HepG2 (cell line): ENCODE measurements around the gene EIF4G2. TPM values are rescaled to one million over a fixed set of nuclear protein-coding genes. Genes with fewer than 3 reads are reported as not detected.
A peak's percentile ranks its signal among the peaks of the same experiment; 100 is the strongest.

ENCODE experiments used
- BRD4 ChIP-seq: sonication (generic); formaldehyde crosslinking; IDR thresholded peaks from 2 replicates; pipeline ENCODE4 v1.4.0; 2020; ENCODE audit warnings: missing genetic modification reagents
- ELF4 ChIP-seq: sonication (generic); formaldehyde crosslinking; IDR thresholded peaks from 2 replicates; pipeline ENCODE4 v1.5.0; 2020; ENCODE audit warnings: missing genetic modification reagents, mild to moderate bottlenecking, moderate library complexity, borderline replicate concordance
- FLYWCH1 ChIP-seq: sonication (generic); formaldehyde crosslinking; IDR thresholded peaks from 2 replicates; pipeline ENCODE4 v1.8.1; 2023; ENCODE audit warnings: mild to moderate bottlenecking, missing genetic modification reagents
- GATAD1 ChIP-seq: IDR thresholded peaks from 2 replicates; pipeline ENCODE4 v1.6.1; 2016; ENCODE audit warnings: missing genetic modification reagents, missing compliant biosample characterization
- JUNB ChIP-seq: sonication (generic); formaldehyde crosslinking; IDR thresholded peaks from 2 replicates; pipeline ENCODE4 v1.8.0; 2022; ENCODE audit warnings: missing genetic modification reagents, mild to moderate bottlenecking, borderline replicate concordance
- KLF11 ChIP-seq: IDR thresholded peaks from 2 replicates; pipeline ENCODE4 v1.6.1; 2016; ENCODE audit warnings: missing compliant biosample characterization
- MXI1 ChIP-seq: IDR thresholded peaks from 3 replicates; pipeline ENCODE4 v1.6.1; 2012; ENCODE audit warnings: low read depth, low read length, inconsistent platforms, borderline replicate concordance
- NFATC3 ChIP-seq: sonication (generic); formaldehyde crosslinking; IDR thresholded peaks from 2 replicates; pipeline ENCODE4 v1.5.1; 2020; ENCODE audit warnings: mild to moderate bottlenecking, missing genetic modification reagents
- PAF1 ChIP-seq: IDR thresholded peaks from 2 replicates; pipeline ENCODE4 v1.6.1; 2016; ENCODE audit warnings: missing genetic modification reagents, missing compliant biosample characterization
- PCBP2 ChIP-seq: fragments of 200-400 bp; formaldehyde crosslinking; optimal IDR thresholded peaks from 2 replicates; pipeline ENCODE3; 2018; ENCODE audit warnings: low read length, low read depth; ENCODE audit not compliant: poor library complexity, severe bottlenecking
- SIN3A ChIP-seq: IDR thresholded peaks from 2 replicates; pipeline ENCODE4 v1.6.1; 2011; ENCODE audit warnings: low read depth, mild to moderate bottlenecking, control low read depth, low read length, borderline replicate concordance
- ZBTB20 ChIP-seq: sonication (generic); formaldehyde crosslinking; IDR thresholded peaks from 2 replicates; pipeline ENCODE4 v1.8.1; 2023; ENCODE audit warnings: missing genetic modification reagents, low read depth, mild to moderate bottlenecking, borderline replicate concordance
- ZFP36L1 ChIP-seq: sonication (generic); formaldehyde crosslinking; IDR thresholded peaks from 2 replicates; pipeline ENCODE4 v1.8.0; 2022; ENCODE audit warnings: mild to moderate bottlenecking, missing genetic modification reagents, moderate library complexity
- ZFP41 ChIP-seq: sonication (generic); formaldehyde crosslinking; IDR thresholded peaks from 2 replicates; pipeline ENCODE4 v1.4.0; 2020; ENCODE audit warnings: mild to moderate bottlenecking, missing genetic modification reagents, borderline replicate concordance
- ZNF556 ChIP-seq: sonication (generic); formaldehyde crosslinking; IDR thresholded peaks from 2 replicates; pipeline ENCODE4 v1.4.0; 2020; ENCODE audit warnings: mild to moderate bottlenecking, missing genetic modification reagents, borderline replicate concordance
- ZNF816 ChIP-seq: sonication (generic); formaldehyde crosslinking; IDR thresholded peaks from 2 replicates; pipeline ENCODE4 v1.8.0; 2022; ENCODE audit warnings: missing genetic modification reagents, mild to moderate bottlenecking, borderline replicate concordance
- ZSCAN21 ChIP-seq: sonication (generic); formaldehyde crosslinking; IDR thresholded peaks from 2 replicates; pipeline ENCODE4 v1.8.0; 2022; ENCODE audit warnings: mild to moderate bottlenecking, missing genetic modification reagents, moderate library complexity, borderline replicate concordance
- polyA plus RNA-seq, 8 experiments: library from polyadenylated mRNA; depleted of rRNA in 3 of 8; stranded (reverse) in 7 of 8; unstranded in 1 of 8; fragments of >200 nt; fragmentation: Illumina TruSeq in 4 of 8; extraction: Trizol in 4 of 8; gene quantifications; 2 replicates each; pipeline versions ENCODE4 v1.2.1 to v1.2.3, GENCODE V29; 2011 to 2016; ENCODE audit warnings: low read depth in 4 of 8, missing spikeins in 1 of 8, mixed read lengths in 1 of 8; ENCODE audit not compliant: insufficient read depth in 1 of 8
- total RNA-seq, 5 experiments: library from RNA; depleted of rRNA; stranded (reverse); fragments of >200 nt; fragmentation: Illumina TruSeq; extraction: Trizol; gene quantifications; 2 replicates each; pipeline ENCODE4 v1.2.3, GENCODE V29; 2016; ENCODE audit warnings: low read depth in 1 of 5
- TF ChIP-seq, protein P1 (sequence below): sonication (generic); formaldehyde crosslinking; IDR thresholded peaks from 2 replicates; pipeline ENCODE4 v1.4.0; 2020; ENCODE audit warnings: mild to moderate bottlenecking, missing genetic modification reagents
- TF ChIP-seq, protein P2 (sequence below): sonication (generic); formaldehyde crosslinking; IDR thresholded peaks from 2 replicates; pipeline ENCODE4 v1.4.0; 2020; ENCODE audit warnings: low read depth, mild to moderate bottlenecking, missing genetic modification reagents
- TF ChIP-seq, protein P3 (sequence below): sonication (generic); formaldehyde crosslinking; IDR thresholded peaks from 2 replicates; pipeline ENCODE4 v1.5.0; 2020; ENCODE audit warnings: mild to moderate bottlenecking, missing genetic modification reagents
- TF ChIP-seq, protein P4 (sequence below): IDR thresholded peaks from 2 replicates; pipeline ENCODE4 v1.6.1; 2016; ENCODE audit warnings: missing compliant biosample characterization, missing genetic modification reagents, borderline replicate concordance

The EIF4G2 gene
- total and polyA plus RNA-seq, 2 of the 13 experiments (the other 11 are each of a cell fraction or from before 2014, with no cell fraction given), result 362 to 546 TPM

DNA sequence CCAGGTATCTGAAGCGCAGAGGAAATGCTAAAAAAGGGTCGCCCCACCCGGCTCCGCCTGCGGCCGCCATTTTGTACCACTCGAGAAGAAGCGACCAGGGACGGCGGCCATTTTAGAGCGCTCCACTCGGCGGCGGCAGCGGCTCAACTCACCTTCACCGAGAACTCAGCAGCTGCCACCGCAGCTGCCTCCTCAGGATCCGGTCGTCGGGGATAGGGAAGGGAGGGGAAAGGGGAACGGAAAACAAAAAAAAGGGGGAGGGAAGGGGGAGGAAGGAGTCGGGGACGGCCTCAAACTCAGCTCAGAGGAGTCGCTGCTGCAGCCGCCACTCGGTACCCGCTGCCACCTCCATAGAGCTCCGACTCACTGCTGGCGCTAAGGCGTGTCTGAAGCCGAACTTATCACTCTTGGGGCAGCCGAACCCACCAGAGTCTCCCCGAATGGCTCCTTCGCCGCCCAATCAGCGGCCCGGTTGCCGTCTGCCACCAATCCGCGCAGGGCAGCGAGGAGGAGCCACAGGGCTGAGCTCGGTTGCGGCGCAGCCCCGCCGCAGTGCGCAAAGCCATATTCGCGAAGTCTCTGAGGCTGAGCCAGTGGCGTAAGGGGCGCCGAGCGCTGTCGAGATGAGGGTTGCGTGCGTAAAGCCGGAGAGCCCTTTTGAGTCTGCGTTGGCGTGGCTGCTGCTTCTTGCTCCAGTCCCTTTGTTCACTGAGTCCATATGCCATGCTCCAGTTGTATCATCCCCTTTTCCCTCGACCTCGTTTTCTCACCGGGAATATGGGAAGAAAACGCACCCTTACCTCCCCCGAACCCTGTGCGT is at the start of gene EIF4G2 (continued):
- TF ChIP-seq ZNF816 (CRISPR knock-in tag) (0 out of 2 replicates have a peak, but pooled peaks have one; percentile 8), GATAD1 (CRISPR knock-in tag) (peak; percentile 74), ZFP41 (CRISPR knock-in tag) (no peak; the same call in 1 of the 2 replicates), ZFP36L1 (peak; percentile 84; the same call in 1 of the 2 replicates), SIN3A (peak; percentile 90; the same call in 1 of the 2 replicates), JUNB (peak; percentile 53; the same call in 1 of the 2 replicates), ZBTB20 (CRISPR knock-in tag) (peak; percentile 53; the same call in 1 of the 2 replicates), BRD4 (CRISPR knock-in tag) (peak; percentile 54), ELF4 (CRISPR knock-in tag) (no peak), ZNF556 (peak; percentile 77; the same call in 1 of the 2 replicates), NFATC3 (CRISPR knock-in tag) (no peak), MXI1 (peak; percentile 81; the same call in 2 of the 3 replicates), ZSCAN21 (CRISPR knock-in tag) (peak; percentile 68; the same call in 1 of the 2 replicates), FLYWCH1 (no peak), PAF1 (CRISPR knock-in tag) (no peak), KLF11 (CRISPR knock-in tag) (peak; percentile 83; the same call in 1 of the 2 replicates), PCBP2 (peak; percentile 81)
- TF ChIP-seq, protein P1, sequence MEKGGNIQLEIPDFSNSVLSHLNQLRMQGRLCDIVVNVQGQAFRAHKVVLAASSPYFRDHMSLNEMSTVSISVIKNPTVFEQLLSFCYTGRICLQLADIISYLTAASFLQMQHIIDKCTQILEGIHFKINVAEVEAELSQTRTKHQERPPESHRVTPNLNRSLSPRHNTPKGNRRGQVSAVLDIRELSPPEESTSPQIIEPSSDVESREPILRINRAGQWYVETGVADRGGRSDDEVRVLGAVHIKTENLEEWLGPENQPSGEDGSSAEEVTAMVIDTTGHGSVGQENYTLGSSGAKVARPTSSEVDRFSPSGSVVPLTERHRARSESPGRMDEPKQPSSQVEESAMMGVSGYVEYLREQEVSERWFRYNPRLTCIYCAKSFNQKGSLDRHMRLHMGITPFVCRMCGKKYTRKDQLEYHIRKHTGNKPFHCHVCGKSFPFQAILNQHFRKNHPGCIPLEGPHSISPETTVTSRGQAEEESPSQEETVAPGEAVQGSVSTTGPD (CRISPR knock-in tag), result no peak
- TF ChIP-seq, protein P2, sequence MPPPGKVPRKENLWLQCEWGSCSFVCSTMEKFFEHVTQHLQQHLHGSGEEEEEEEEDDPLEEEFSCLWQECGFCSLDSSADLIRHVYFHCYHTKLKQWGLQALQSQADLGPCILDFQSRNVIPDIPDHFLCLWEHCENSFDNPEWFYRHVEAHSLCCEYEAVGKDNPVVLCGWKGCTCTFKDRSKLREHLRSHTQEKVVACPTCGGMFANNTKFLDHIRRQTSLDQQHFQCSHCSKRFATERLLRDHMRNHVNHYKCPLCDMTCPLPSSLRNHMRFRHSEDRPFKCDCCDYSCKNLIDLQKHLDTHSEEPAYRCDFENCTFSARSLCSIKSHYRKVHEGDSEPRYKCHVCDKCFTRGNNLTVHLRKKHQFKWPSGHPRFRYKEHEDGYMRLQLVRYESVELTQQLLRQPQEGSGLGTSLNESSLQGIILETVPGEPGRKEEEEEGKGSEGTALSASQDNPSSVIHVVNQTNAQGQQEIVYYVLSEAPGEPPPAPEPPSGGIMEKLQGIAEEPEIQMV (CRISPR knock-in tag), result peak; percentile 92; the same call in 1 of the 2 replicates
- TF ChIP-seq, protein P3, sequence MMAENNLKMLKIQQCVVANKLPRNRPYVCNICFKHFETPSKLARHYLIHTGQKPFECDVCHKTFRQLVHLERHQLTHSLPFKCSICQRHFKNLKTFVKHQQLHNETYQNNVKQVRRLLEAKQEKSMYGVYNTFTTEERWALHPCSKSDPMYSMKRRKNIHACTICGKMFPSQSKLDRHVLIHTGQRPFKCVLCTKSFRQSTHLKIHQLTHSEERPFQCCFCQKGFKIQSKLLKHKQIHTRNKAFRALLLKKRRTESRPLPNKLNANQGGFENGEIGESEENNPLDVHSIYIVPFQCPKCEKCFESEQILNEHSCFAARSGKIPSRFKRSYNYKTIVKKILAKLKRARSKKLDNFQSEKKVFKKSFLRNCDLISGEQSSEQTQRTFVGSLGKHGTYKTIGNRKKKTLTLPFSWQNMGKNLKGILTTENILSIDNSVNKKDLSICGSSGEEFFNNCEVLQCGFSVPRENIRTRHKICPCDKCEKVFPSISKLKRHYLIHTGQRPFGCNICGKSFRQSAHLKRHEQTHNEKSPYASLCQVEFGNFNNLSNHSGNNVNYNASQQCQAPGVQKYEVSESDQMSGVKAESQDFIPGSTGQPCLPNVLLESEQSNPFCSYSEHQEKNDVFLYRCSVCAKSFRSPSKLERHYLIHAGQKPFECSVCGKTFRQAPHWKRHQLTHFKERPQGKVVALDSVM (CRISPR knock-in tag), result no peak
- TF ChIP-seq, protein P4, sequence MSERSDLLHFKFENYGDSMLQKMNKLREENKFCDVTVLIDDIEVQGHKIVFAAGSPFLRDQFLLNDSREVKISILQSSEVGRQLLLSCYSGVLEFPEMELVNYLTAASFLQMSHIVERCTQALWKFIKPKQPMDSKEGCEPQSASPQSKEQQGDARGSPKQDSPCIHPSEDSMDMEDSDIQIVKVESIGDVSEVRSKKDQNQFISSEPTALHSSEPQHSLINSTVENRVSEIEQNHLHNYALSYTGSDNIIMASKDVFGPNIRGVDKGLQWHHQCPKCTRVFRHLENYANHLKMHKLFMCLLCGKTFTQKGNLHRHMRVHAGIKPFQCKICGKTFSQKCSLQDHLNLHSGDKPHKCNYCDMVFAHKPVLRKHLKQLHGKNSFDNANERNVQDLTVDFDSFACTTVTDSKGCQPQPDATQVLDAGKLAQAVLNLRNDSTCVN (CRISPR knock-in tag), result peak; percentile 27; the same call in 1 of the 2 replicates
